Stimulated activated CD8-positive, alpha-beta memory T cell treated with anti-CD3 and anti-CD28 coated beads, Interleukin-7, amount 100 ng/mL, for 48 hours (primary cell): ENCODE results near the gene POLA2.

Experiments
- DNase-seq, 2 donors: peaks; one replicate each; pipeline ENCODE4 v3.0.0-alpha.2; 2020; ENCODE audit warnings: low read depth in 1 of 2; ENCODE audit errors: extremely low read depth in 1 of 2

POLA2 gene

GRCh38 chr11:65279741-65280440 lies 18.1 kb downstream of the POLA2 start:
- peak in 1 of 2 donors; percentile 58 for DNase-seq

GRCh38 chr11:65280646-65281045 lies 18.9 kb downstream of the POLA2 start:
- DNase-seq: no peak

- no peak for DNase-seq
Observed at GRCh38 chr11:65286686-65287085, 24.9 kb downstream of the POLA2 start.

- no peak for DNase-seq
Observed at GRCh38 chr11:65287601-65288000, 25.8 kb downstream of the POLA2 start.

- no peak for DNase-seq
Observed at GRCh38 chr11:65288706-65289536, 27.2 kb downstream of the POLA2 start.

GRCh38 chr11:65290448-65291165 lies 28.8 kb downstream of the POLA2 start:
- DNase-seq: no peak

GRCh38 chr11:65291613-65292012 lies 29.9 kb downstream of the POLA2 start:
- DNase-seq: no peak

- no peak for DNase-seq
Observed at GRCh38 chr11:65292890-65293289, 31.1 kb downstream of the POLA2 start.

- DNase-seq: no peak
Observed at GRCh38 chr11:65293909-65294381, 32.2 kb downstream of the POLA2 start.

GRCh38 chr11:65295001-65295400 lies 33.2 kb downstream of the POLA2 start:
- DNase-seq: no peak

GRCh38 chr11:65295571-65296341 lies 34.0 kb downstream of the POLA2 start:
- no peak for DNase-seq

- DNase-seq: no peak
Observed at GRCh38 chr11:65297026-65297672, 35.4 kb downstream of the POLA2 start.

- DNase-seq: no peak
Observed at GRCh38 chr11:65298131-65298535, 36.4 kb downstream of the POLA2 start.

- DNase-seq: no peak
Observed at GRCh38 chr11:65298655-65299179, 37.0 kb downstream of the POLA2 start.

- DNase-seq: no peak
Observed at GRCh38 chr11:65300621-65301275, 39.0 kb downstream of the POLA2 start.

GRCh38 chr11:65301491-65302329 lies 39.9 kb downstream of the POLA2 start:
- DNase-seq: no peak

- DNase-seq: no peak
Observed at GRCh38 chr11:65303555-65303954, 41.8 kb downstream of the POLA2 start.

GRCh38 chr11:65304110-65304509 lies 42.3 kb downstream of the POLA2 start:
- DNase-seq: no peak

GRCh38 chr11:65304613-65305012 lies 42.9 kb downstream of the POLA2 start:
- no peak for DNase-seq
